Body of pancreas (tissue), 4 donors: ENCODE measurements around the gene CERT1. TPM values are rescaled to one million over a fixed set of nuclear protein-coding genes. Genes with fewer than 3 reads are reported as not detected.

Experiments
- ATAC-seq: fragments of 150-250 bp; one replicate; pipeline ENCODE4 v1.9.1; 2016
- DNase-seq, 4 donors: peaks; one replicate each; pipeline ENCODE4 v3.0.0-alpha.2; 2019
- H3K27ac ChIP-seq, 4 donors: fragments of 200-600 bp; sonication (generic); 1 replicate in 3 of 4; 2 replicates in 1 of 4; pipeline versions ENCODE4 v1.5.1 to v1.6.1; 2016 to 2019; ENCODE audit warnings: mild to moderate bottlenecking in 1 of 4, mixed read lengths in 1 of 4, moderate library complexity in 1 of 4
- H3K27me3 ChIP-seq, 2 donors: fragments of 200-600 bp; sonication (generic); one replicate each; pipeline ENCODE4 v1.6.0; 2016; ENCODE audit warnings: mild to moderate bottlenecking in 1 of 2
- H3K36me3 ChIP-seq, 2 donors: fragments of 200-600 bp; sonication (generic); replicated peaks in 1 of 2; 2 replicates each; pipeline ENCODE4 v1.5.1; 2016; ENCODE audit warnings: low read depth in 2 of 2; ENCODE audit not compliant: insufficient read depth in 1 of 2
- H3K4me1 ChIP-seq: fragments of 200-600 bp; sonication (generic); one replicate; pipeline ENCODE4 v1.6.0; 2016
- H3K4me3 ChIP-seq, 2 donors: fragments of 200-600 bp; sonication (generic); 1 replicate in 1 of 2; 2 replicates in 1 of 2; pipeline ENCODE4 v1.5.1; 2016 to 2019
- H3K9me3 ChIP-seq, 3 donors: fragments of 200-600 bp; sonication (generic); 1 replicate in 2 of 3; 2 replicates in 1 of 3; pipeline ENCODE4 v1.5.1; 2016
- CTCF ChIP-seq, 7 experiments: fragments of 450-650 bp in 4 of 7; fragments of 200-600 bp in 3 of 7; sonication (generic) in 3 of 7; IDR thresholded peaks; one replicate each; pipeline ENCODE4 v1.5.1; 2016 to 2019; ENCODE audit warnings: antibody characterized with exemption in 7 of 7
- POLR2A ChIP-seq, 3 donors: fragments of 450-650 bp; IDR thresholded peaks; one replicate each; pipeline ENCODE4 v1.6.1; 2016; ENCODE audit warnings: antibody characterized with exemption in 3 of 3, mild to moderate bottlenecking in 2 of 3
- WGBS, 2 donors: methylation state at CpG; one replicate each; pipeline ENCODE4 v1.1.5; 2017; 5-methylcytosine and 5-hydroxymethylcytosine counted together
- intact Hi-C: fragments of 100-400 bp; cut with DNase I; formaldehyde crosslinking; loops from one replicate; pipeline ENCODE4 v1.15.1; 2023
- total RNA-seq, 2 donors: library from RNA; depleted of rRNA; stranded (reverse); fragments of >200 nt; gene quantifications; one replicate each; pipeline ENCODE4 v1.1.0, GENCODE V29; 2016

CERT1 gene
- total RNA-seq, 2 donors from 2014 or later = 17.8 to 19.5 TPM

GRCh38 chr5:75351139-75351926 lies 160.1 kb downstream of the CERT1 start:
- no peak for TF ChIP-seq POLR2A (IDR thresholded peaks at IDR 0.05)
- no peak for TF ChIP-seq CTCF (IDR thresholded peaks at IDR 0.05)
- Histone ChIP-seq H3K9me3 (no peaks in the 10 kb centered on the region), H3K27me3 (no peaks in the 10 kb centered on the region), H3K27ac (no peak overlapping the region), H3K4me3 (no peak overlapping the region), H3K4me1 (no peaks in the 10 kb centered on the region), H3K36me3 (peaks cover 6 to 24% of the 10 kb centered on the region in 2 donors)
- ATAC-seq (no peak), DNase-seq (no peak)
- 92% methylated on average over 7 of the region's 7 CpGs for WGBS, 2 donors
- intact Hi-C loops = no loop called here

GRCh38 chr5:75349663-75350062 lies 161.8 kb downstream of the CERT1 start:
- Histone ChIP-seq H3K27me3 (no peaks in the 10 kb centered on the region), H3K4me1 (no peaks in the 10 kb centered on the region), H3K4me3 (no peak overlapping the region), H3K27ac (no peak overlapping the region), H3K9me3 (no peaks in the 10 kb centered on the region), H3K36me3 (peaks cover 6 to 19% of the 10 kb centered on the region in 2 donors)
- no peak for ATAC-seq
- TF ChIP-seq CTCF (IDR thresholded peaks at IDR 0.05) = no peak
- TF ChIP-seq POLR2A (IDR thresholded peaks at IDR 0.05) = no peak
- no peak for DNase-seq
- intact Hi-C loops = no loop called here
- 96 to 100% methylated on average over 2 of the region's 2 CpGs for WGBS, 2 donors

GRCh38 chr5:75348241-75348640 lies 163.2 kb downstream of the CERT1 start:
- whole genome bisulfite sequencing, 2 donors = 91 to 98% methylated on average over 3 of the region's 3 CpGs
- ATAC-seq = no peak
- intact Hi-C loops = no loop called here
- TF ChIP-seq POLR2A (IDR thresholded peaks at IDR 0.05) = no peak
- no peak for TF ChIP-seq CTCF (IDR thresholded peaks at IDR 0.05)
- H3K4me3 ChIP-seq = no peak overlapping the region
- H3K27me3 ChIP-seq = no peaks in the 10 kb centered on the region
- no peak overlapping the region for H3K27ac ChIP-seq
- peaks cover 6 to 16% of the 10 kb centered on the region in 2 donors for H3K36me3 ChIP-seq
- no peaks in the 10 kb centered on the region for H3K4me1 ChIP-seq
- no peaks in the 10 kb centered on the region for H3K9me3 ChIP-seq
- DNase-seq = no peak

GRCh38 chr5:75342836-75343235 lies 168.6 kb downstream of the CERT1 start:
- no peak for DNase-seq
- TF ChIP-seq POLR2A (IDR thresholded peaks at IDR 0.05) = no peak
- no peak for TF ChIP-seq CTCF (IDR thresholded peaks at IDR 0.05)
- Histone ChIP-seq H3K27ac (no peak overlapping the region), H3K4me3 (no peak overlapping the region), H3K36me3 (peaks cover 0 to 4% of the 10 kb centered on the region in 2 donors), H3K4me1 (peaks cover 23% of the 10 kb centered on the region), H3K27me3 (no peaks in the 10 kb centered on the region), H3K9me3 (no peaks in the 10 kb centered on the region)
- 93 to 95% methylated on average over 4 of the region's 4 CpGs for WGBS, 2 donors
- ATAC-seq = no peak
- intact Hi-C loops = no loop called here

GRCh38 chr5:75341934-75342333 lies 169.5 kb downstream of the CERT1 start:
- Histone ChIP-seq H3K27me3 (no peaks in the 10 kb centered on the region), H3K4me3 (no peak overlapping the region), H3K36me3 (no peaks in the 10 kb centered on the region), H3K4me1 (peaks cover 23% of the 10 kb centered on the region), H3K9me3 (no peaks in the 10 kb centered on the region), H3K27ac (no peak overlapping the region)
- intact Hi-C loops = no loop called here
- no peak for DNase-seq
- 55 to 64% methylated on average over 1 of the region's 1 CpG for WGBS, 2 donors
- no peak for ATAC-seq
- TF ChIP-seq CTCF (IDR thresholded peaks at IDR 0.05) (no peak), POLR2A (IDR thresholded peaks at IDR 0.05) (no peak)
